ENCODE results near the gene ADGRL3.

DNA sequence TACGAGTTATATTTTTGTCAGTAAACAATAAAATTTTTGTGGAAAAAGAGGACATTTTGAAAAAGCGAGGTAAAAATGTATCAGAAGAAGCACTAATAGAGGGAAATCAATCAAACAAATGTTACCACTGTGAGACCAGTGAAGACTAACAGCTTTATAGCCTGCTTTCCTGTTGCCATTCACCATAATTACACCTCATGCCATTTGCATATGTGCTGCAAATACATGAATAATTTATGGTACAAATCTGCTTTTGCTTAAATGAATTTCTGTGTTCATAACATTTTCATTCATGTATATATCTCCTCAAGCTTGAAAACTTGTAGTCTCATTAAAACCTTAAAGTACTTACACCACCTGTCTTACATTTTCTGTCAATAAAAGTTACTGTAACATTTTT is 830.8 kb downstream of the ADGRL3 start:
- no peak for TF ChIP-seq CTCF (IDR thresholded peaks at IDR 0.05; ENCODE audit: insufficient read depth, low read length, poor library complexity, severe bottlenecking)
- TF ChIP-seq EZH2phosphoT487 (conservative IDR thresholded peaks at IDR 0.05; ENCODE audit: low read length): no peak
